Vagina (tissue), 2 donors: ENCODE results near the gene FHIT.

Experiments used
- CTCF ChIP-seq, 3 experiments: fragments of 450-650 bp in 2 of 3; fragments of 200-600 bp in 1 of 3; sonication (generic) in 1 of 3; IDR thresholded peaks; one replicate each; pipeline ENCODE4 v1.5.1; 2017 to 2019; ENCODE audit warnings: antibody characterized with exemption in 3 of 3, mild to moderate bottlenecking in 2 of 3, moderate library complexity in 2 of 3
- POLR2A ChIP-seq, 2 donors: fragments of 450-650 bp; IDR thresholded peaks; one replicate each; pipeline ENCODE4 v1.6.1; 2017; ENCODE audit warnings: antibody characterized with exemption in 2 of 2, mild to moderate bottlenecking in 2 of 2, moderate library complexity in 2 of 2

- TF ChIP-seq CTCF (IDR thresholded peaks at IDR 0.05) (no peak), POLR2A (IDR thresholded peaks at IDR 0.05) (no peak)
These were observed 1197.6 kb downstream of the FHIT start for GRCh38 chr3:60053526-60054265.
